GM13976 (cell line): ENCODE results near the gene NDRG2.

Experiments used
- DNase-seq: peaks from one replicate; pipeline ENCODE4 v3.0.0; 2012; ENCODE audit warnings: low spot score
- CTCF ChIP-seq: IDR thresholded peaks from 2 replicates; pipeline ENCODE4 v1.5.1; 2012; ENCODE audit warnings: borderline replicate concordance, mild to moderate bottlenecking; ENCODE audit not compliant: insufficient read depth; ENCODE audit errors: extremely low read depth, missing control alignments, control extremely low read depth
- in situ Hi-C: fragments of 300-500 bp; cut with MboI; formaldehyde crosslinking; loops from one replicate; pipeline ENCODE4 v1.12.0; 2022; ENCODE audit warnings: low sequenced_read_pairs, mixed read lengths, inconsistent platforms; ENCODE audit not compliant: unreplicated experiment

NDRG2 gene

GRCh38 chr14:20997564-20997963 lies 27.3 kb downstream of the NDRG2 start:
- no peak for TF ChIP-seq CTCF
- DNase-seq = no peak
- in situ Hi-C loops = no loop called here

- in situ Hi-C loops = no loop called here
- no peak for DNase-seq
- no peak for TF ChIP-seq CTCF
These were observed 27.7 kb downstream of the NDRG2 start for GRCh38 chr14:20997115-20997514.

GRCh38 chr14:20996521-20996920 lies 28.3 kb downstream of the NDRG2 start:
- DNase-seq = no peak
- in situ Hi-C loops = no loop called here
- TF ChIP-seq CTCF = no peak

GRCh38 chr14:20989787-20990600 lies 34.9 kb downstream of the NDRG2 start, which contains the start of gene METTL17:
Gene METTL17, plus strand, starts transcription at chr14:20989980. Its CDS starts 23 bp downstream, at chr14:20990003.
- TF ChIP-seq CTCF = no peak
- in situ Hi-C loops = no loop called here
- peak; percentile 92 for DNase-seq

- in situ Hi-C loops = no loop called here
- no peak for TF ChIP-seq CTCF
- no peak for DNase-seq
These were observed 35.4 kb downstream of the NDRG2 start for GRCh38 chr14:20989471-20989786.

GRCh38 chr14:20988717-20989470 lies 36.0 kb downstream of the NDRG2 start:
- no peak for DNase-seq
- in situ Hi-C loops = no loop called here
- no peak for TF ChIP-seq CTCF
